ENCODE results near the gene RBP3. TPM values are rescaled to one million over a fixed set of nuclear protein-coding genes. Genes with fewer than 3 reads are reported as not detected.

Gene RBP3
- total and polyA plus RNA-seq, 2 of the 4 experiments (the other 2 are of a cell fraction), result not detected

DNA sequence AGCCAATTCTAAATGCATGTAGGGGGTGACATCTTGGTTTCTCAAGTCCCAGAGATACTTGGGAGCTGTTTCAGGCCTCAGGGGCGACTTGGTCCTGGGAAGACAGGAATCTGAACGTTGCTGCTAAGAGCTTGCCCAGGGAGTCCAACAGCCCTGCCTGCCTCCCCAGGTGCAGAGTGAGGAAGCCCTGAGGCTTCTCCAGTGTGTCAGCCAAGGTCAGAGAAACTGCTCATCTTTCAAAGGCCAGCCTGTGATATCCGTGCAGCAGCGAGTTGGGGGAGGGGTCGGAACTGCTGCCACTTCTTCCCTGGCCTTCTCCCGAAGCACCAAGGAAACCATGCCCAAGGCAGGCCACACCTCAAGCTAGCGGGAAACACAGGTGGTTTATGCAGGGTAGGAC, 16.2 kb upstream of the RBP3 start:
- ChIA-PET CTCF (interaction anchor here (0.6 kb wide), 1 partner anchor 105 kb away, joined by 3 read pairs; no protein-coding TSS in a partner anchor), POLR2A (ENCODE audit: unreplicated experiment) (no interaction called here)
- no peaks in the 10 kb centered on the region for H3K36me3 ChIP-seq (ENCODE audit: control insufficient read depth, insufficient read depth, low read length)
- H3K27me3 ChIP-seq (ENCODE audit: control insufficient read depth, insufficient read depth, low read length), result peaks cover 8% of the 10 kb centered on the region
- H3K4me2 ChIP-seq (ENCODE audit: low read depth, low read length), result no peak overlapping the region
- peaks cover 1% of the 10 kb centered on the region; the same call in 1 of the 2 replicates for H3K4me1 ChIP-seq (ENCODE audit: control insufficient read depth, insufficient read depth, low read length)
- H2AK9ac ChIP-seq (replicated peaks; ENCODE audit: low read depth, low read length, poor library complexity), result peak overlapping the region; percentile 1
- no peak overlapping the region for H2AK5ac ChIP-seq (ENCODE audit: low read depth, low read length)
- dilution Hi-C loops (cut with HindIII; ENCODE audit: low sequenced_read_pairs, unreplicated experiment), result no loop called here
- 44% methylated on average over 3 of the region's 7 CpGs; no CpG with 5 or more reads in 1 of the 2 experiments for WGBS, 2 experiments (ENCODE audit: extremely low coverage in 2 of 2, insufficient read length in 1 of 2)
- ATAC-seq (ENCODE audit: low read depth) (no peak), DNase-seq (no peak)
- no peak overlapping the region for H2BK20ac ChIP-seq (ENCODE audit: low read depth, low read length)
- H3K9me1 ChIP-seq (ENCODE audit: insufficient read depth, low read length), result peaks cover 4% of the 10 kb centered on the region; the same call in 1 of the 2 replicates
- no peak overlapping the region for H2BK120ac ChIP-seq (ENCODE audit: low read depth, low read length)
- H3K27ac ChIP-seq (ENCODE audit: insufficient read depth, low read length), result no peak overlapping the region
- no peak overlapping the region for H3K14ac ChIP-seq (replicated peaks; ENCODE audit: low read depth, low read length)
- no peak overlapping the region for H4K8ac ChIP-seq (ENCODE audit: low read depth in 2 of 2, low read length in 2 of 2)
- TF ChIP-seq, protein P1, sequence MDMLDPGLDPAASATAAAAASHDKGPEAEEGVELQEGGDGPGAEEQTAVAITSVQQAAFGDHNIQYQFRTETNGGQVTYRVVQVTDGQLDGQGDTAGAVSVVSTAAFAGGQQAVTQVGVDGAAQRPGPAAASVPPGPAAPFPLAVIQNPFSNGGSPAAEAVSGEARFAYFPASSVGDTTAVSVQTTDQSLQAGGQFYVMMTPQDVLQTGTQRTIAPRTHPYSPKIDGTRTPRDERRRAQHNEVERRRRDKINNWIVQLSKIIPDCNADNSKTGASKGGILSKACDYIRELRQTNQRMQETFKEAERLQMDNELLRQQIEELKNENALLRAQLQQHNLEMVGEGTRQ (IDR thresholded peaks at IDR 0.05; ENCODE audit: low read depth, low read length), result no peak
- TF ChIP-seq RCOR1 (IDR thresholded peaks at IDR 0.05; ENCODE audit: insufficient replicate concordance, low read length), result no peak
- no peak for TF ChIP-seq MAFK (IDR thresholded peaks at IDR 0.05; ENCODE audit: low read depth, low read length)
- TF ChIP-seq POLR2A (IDR thresholded peaks at IDR 0.05; ENCODE audit: low read depth, low read length), result no peak
- TF ChIP-seq, protein P2, sequence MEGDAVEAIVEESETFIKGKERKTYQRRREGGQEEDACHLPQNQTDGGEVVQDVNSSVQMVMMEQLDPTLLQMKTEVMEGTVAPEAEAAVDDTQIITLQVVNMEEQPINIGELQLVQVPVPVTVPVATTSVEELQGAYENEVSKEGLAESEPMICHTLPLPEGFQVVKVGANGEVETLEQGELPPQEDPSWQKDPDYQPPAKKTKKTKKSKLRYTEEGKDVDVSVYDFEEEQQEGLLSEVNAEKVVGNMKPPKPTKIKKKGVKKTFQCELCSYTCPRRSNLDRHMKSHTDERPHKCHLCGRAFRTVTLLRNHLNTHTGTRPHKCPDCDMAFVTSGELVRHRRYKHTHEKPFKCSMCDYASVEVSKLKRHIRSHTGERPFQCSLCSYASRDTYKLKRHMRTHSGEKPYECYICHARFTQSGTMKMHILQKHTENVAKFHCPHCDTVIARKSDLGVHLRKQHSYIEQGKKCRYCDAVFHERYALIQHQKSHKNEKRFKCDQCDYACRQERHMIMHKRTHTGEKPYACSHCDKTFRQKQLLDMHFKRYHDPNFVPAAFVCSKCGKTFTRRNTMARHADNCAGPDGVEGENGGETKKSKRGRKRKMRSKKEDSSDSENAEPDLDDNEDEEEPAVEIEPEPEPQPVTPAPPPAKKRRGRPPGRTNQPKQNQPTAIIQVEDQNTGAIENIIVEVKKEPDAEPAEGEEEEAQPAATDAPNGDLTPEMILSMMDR (conservative IDR thresholded peaks at IDR 0.05; ENCODE audit: low read depth, low read length), result no peak
- no peak for TF ChIP-seq MXI1 (IDR thresholded peaks at IDR 0.05; ENCODE audit: borderline replicate concordance, low read depth, low read length)
- TF ChIP-seq RFX5 (IDR thresholded peaks at IDR 0.05; ENCODE audit: low read depth, low read length), result no peak
- TF ChIP-seq CHD1 (IDR thresholded peaks at IDR 0.05; ENCODE audit: low read depth, low read length), result no peak
- TF ChIP-seq MAZ (IDR thresholded peaks at IDR 0.05; ENCODE audit: borderline replicate concordance, low read depth, low read length), result no peak
- no peak for TF ChIP-seq RAD21 (IDR thresholded peaks at IDR 0.05; ENCODE audit: low read length)
- no peak for TF ChIP-seq CEBPB (IDR thresholded peaks at IDR 0.05; ENCODE audit: low read depth, low read length)
- TF ChIP-seq NFE2L2 (IDR thresholded peaks at IDR 0.05; ENCODE audit: low read depth, low read length), result no peak
- TF ChIP-seq BHLHE40 (IDR thresholded peaks at IDR 0.05; ENCODE audit: low read depth, low read length), result no peak
- TF ChIP-seq, protein P3, sequence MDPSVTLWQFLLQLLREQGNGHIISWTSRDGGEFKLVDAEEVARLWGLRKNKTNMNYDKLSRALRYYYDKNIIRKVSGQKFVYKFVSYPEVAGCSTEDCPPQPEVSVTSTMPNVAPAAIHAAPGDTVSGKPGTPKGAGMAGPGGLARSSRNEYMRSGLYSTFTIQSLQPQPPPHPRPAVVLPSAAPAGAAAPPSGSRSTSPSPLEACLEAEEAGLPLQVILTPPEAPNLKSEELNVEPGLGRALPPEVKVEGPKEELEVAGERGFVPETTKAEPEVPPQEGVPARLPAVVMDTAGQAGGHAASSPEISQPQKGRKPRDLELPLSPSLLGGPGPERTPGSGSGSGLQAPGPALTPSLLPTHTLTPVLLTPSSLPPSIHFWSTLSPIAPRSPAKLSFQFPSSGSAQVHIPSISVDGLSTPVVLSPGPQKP (IDR thresholded peaks at IDR 0.05; ENCODE audit: borderline replicate concordance, low read depth, low read length), result no peak
- TF ChIP-seq FOS (IDR thresholded peaks at IDR 0.05; ENCODE audit: low read depth, low read length), result no peak
- no peak for TF ChIP-seq SMC3 (IDR thresholded peaks at IDR 0.05; ENCODE audit: low read depth, low read length)
- no peak overlapping the region for H2AFZ ChIP-seq (replicated peaks; ENCODE audit: low read length, poor library complexity)
- no peak overlapping the region for H3K23ac ChIP-seq (ENCODE audit: low read depth, low read length)
- H3K9ac ChIP-seq (ENCODE audit: low read depth, low read length), result no peak overlapping the region
- no peaks in the 10 kb centered on the region for H3K9me3 ChIP-seq (ENCODE audit: control insufficient read depth, insufficient read depth, low read length)
- H3K79me1 ChIP-seq (ENCODE audit: low read depth in 1 of 2, low read length in 2 of 2), result no peaks in the 10 kb centered on the region
- no peak overlapping the region for H2BK15ac ChIP-seq (ENCODE audit: low read depth, low read length)
- no peak overlapping the region for H4K5ac ChIP-seq (ENCODE audit: low read depth, low read length)
- H3K4me3 ChIP-seq (ENCODE audit: insufficient read depth, low read depth, low read length), result no peak overlapping the region
- no peak overlapping the region for H2BK5ac ChIP-seq (ENCODE audit: low read depth, low read length, poor library complexity, severe bottlenecking)
- intact Hi-C loops (cut with micrococcal nuclease), result no loop called here
- no peak overlapping the region for H4K91ac ChIP-seq (ENCODE audit: insufficient read depth, low read depth, low read length)
- H3K18ac ChIP-seq (ENCODE audit: low read depth, low read length), result no peak overlapping the region
- H4K20me1 ChIP-seq (ENCODE audit: insufficient read depth, low read length), result no peaks in the 10 kb centered on the region
- H3K4ac ChIP-seq (ENCODE audit: low read depth, low read length), result no peak overlapping the region
- in situ Hi-C loops (cut with MboI; ENCODE audit: low sequenced_read_pairs), result no loop called here
- H3K56ac ChIP-seq (ENCODE audit: extremely low read depth, insufficient read depth, low read length), result no peak overlapping the region
- BruUV-seq (replicated peaks), result no TSS peak

Measured in IMR-90 (cell line).